SU-DHL-6 (cell line): Measurements from ENCODE around the gene MEX3D.
"Not testable (repeated sequence)": the region's sequence is repeated elsewhere in the genome, so short reads cannot be mapped to it uniquely, and the experiment has no call there.

ENCODE experiments used
- H2AFZ ChIP-seq: fragments of 200-600 bp; sonication (generic); 2 replicates; pipeline ENCODE4 v1.6.1; 2014; ENCODE audit warnings: low read depth, mild to moderate bottlenecking, moderate library complexity, mixed read lengths, antibody characterized with exemption, low read length; ENCODE audit not compliant: severe bottlenecking
- H3F3A ChIP-seq: fragments of 200-600 bp; shearing (Covaris generic); 2 replicates; pipeline ENCODE4 v1.6.0; 2016; ENCODE audit warnings: antibody characterized with exemption, mild to moderate bottlenecking; ENCODE audit not compliant: insufficient read depth
- H3K27ac ChIP-seq: fragments of 200-600 bp; sonication (generic); 2 replicates; pipeline ENCODE4 v1.5.1; 2016; ENCODE audit warnings: low read depth, mild to moderate bottlenecking, low read length, moderate library complexity, mixed read lengths
- H3K27me3 ChIP-seq: fragments of 200-600 bp; sonication (generic), shearing (Covaris generic); 2 replicates; pipeline ENCODE4 v1.6.0; 2014; ENCODE audit warnings: mild to moderate bottlenecking, low read length
- H3K36me3 ChIP-seq: fragments of 200-600 bp; sonication (generic); 2 replicates; pipeline ENCODE4 v1.6.1; 2014; ENCODE audit warnings: mild to moderate bottlenecking, low read length, mixed read lengths
- H3K4me2 ChIP-seq: fragments of 300-600, 200-600 bp; shearing (Covaris generic), sonication (generic); 2 replicates; pipeline ENCODE4 v1.6.0; 2014; ENCODE audit warnings: low read length, low read depth, mild to moderate bottlenecking; ENCODE audit not compliant: poor library complexity, severe bottlenecking
- H3K4me3 ChIP-seq: fragments of 200-600 bp; sonication (generic); 2 replicates; pipeline ENCODE4 v1.5.1; 2014; ENCODE audit warnings: antibody characterized with exemption, low read length, mild to moderate bottlenecking, mixed read lengths; ENCODE audit not compliant: insufficient read depth, poor library complexity, severe bottlenecking
- H3K79me2 ChIP-seq: fragments of 200-600 bp; sonication (generic); 2 replicates; pipeline ENCODE4 v1.6.1; 2014; ENCODE audit warnings: mild to moderate bottlenecking, low read length, moderate library complexity; ENCODE audit not compliant: insufficient read depth
- H3K9ac ChIP-seq: fragments of 200-600 bp; sonication (generic); 2 replicates; pipeline ENCODE4 v1.7.0; 2014; ENCODE audit warnings: mild to moderate bottlenecking, low read length
- H3K9me2 ChIP-seq: fragments of 200-600 bp; sonication (generic); replicated peaks from 2 replicates; pipeline ENCODE4 v1.6.1; 2014; ENCODE audit warnings: low read length; ENCODE audit not compliant: insufficient read depth
- H3K9me3 ChIP-seq: fragments of 200-600 bp; sonication (generic); 2 replicates; pipeline ENCODE4 v1.6.1; 2014; ENCODE audit warnings: low read length, mixed read lengths; ENCODE audit not compliant: insufficient read depth
- H4K20me1 ChIP-seq: fragments of 200-600 bp; sonication (generic); 2 replicates; pipeline ENCODE4 v1.6.1; 2014; ENCODE audit warnings: low read depth, mild to moderate bottlenecking, antibody characterized with exemption, low read length, moderate library complexity, mixed read lengths
- EZH2phosphoT487 ChIP-seq: fragments of 200-600 bp; sonication (generic), shearing (Covaris generic); conservative IDR thresholded peaks from 2 replicates; pipeline ENCODE4 v1.6.1; 2018; ENCODE audit warnings: mild to moderate bottlenecking, antibody characterized with exemption, low read length, moderate library complexity, mixed read lengths
- TF ChIP-seq, protein P1 (sequence below): fragments of 200-600 bp; sonication (generic); IDR thresholded peaks from one replicate; pipeline ENCODE4 v1.5.1; 2017; ENCODE audit warnings: antibody characterized with exemption, mild to moderate bottlenecking, low read length, moderate library complexity; ENCODE audit not compliant: insufficient read depth, poor library complexity, severe bottlenecking

MEX3D gene

GRCh38 chr19:1521636-1522035 lies 46.5 kb downstream of the MEX3D start:
- Histone ChIP-seq H3K79me2 (no peaks in the 10 kb centered on the region), H3F3A (no peaks in the 10 kb centered on the region), H4K20me1 (no peaks in the 10 kb centered on the region), H3K27me3 (no peaks in the 10 kb centered on the region), H3K9ac (no peak overlapping the region), H3K9me2 (no peaks in the 10 kb centered on the region), H3K4me2 (no peak overlapping the region), H2AFZ (no peak overlapping the region), H3K27ac (no peak overlapping the region), H3K4me3 (no peak overlapping the region), H3K36me3 (no peaks in the 10 kb centered on the region), H3K9me3 (no peaks in the 10 kb centered on the region)
- TF ChIP-seq, protein P1, sequence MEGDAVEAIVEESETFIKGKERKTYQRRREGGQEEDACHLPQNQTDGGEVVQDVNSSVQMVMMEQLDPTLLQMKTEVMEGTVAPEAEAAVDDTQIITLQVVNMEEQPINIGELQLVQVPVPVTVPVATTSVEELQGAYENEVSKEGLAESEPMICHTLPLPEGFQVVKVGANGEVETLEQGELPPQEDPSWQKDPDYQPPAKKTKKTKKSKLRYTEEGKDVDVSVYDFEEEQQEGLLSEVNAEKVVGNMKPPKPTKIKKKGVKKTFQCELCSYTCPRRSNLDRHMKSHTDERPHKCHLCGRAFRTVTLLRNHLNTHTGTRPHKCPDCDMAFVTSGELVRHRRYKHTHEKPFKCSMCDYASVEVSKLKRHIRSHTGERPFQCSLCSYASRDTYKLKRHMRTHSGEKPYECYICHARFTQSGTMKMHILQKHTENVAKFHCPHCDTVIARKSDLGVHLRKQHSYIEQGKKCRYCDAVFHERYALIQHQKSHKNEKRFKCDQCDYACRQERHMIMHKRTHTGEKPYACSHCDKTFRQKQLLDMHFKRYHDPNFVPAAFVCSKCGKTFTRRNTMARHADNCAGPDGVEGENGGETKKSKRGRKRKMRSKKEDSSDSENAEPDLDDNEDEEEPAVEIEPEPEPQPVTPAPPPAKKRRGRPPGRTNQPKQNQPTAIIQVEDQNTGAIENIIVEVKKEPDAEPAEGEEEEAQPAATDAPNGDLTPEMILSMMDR, result no peak
- TF ChIP-seq EZH2phosphoT487, result no peak

GRCh38 chr19:1520203-1520780 lies 47.8 kb downstream of the MEX3D start:
- no peak overlapping the region for H2AFZ ChIP-seq
- H4K20me1 ChIP-seq, result no peaks in the 10 kb centered on the region
- no peaks in the 10 kb centered on the region for H3K79me2 ChIP-seq
- no peaks in the 10 kb centered on the region for H3K27me3 ChIP-seq
- H3K4me3 ChIP-seq, result no peak overlapping the region
- no peaks in the 10 kb centered on the region for H3K9me2 ChIP-seq
- H3F3A ChIP-seq, result no peaks in the 10 kb centered on the region
- no peaks in the 10 kb centered on the region for H3K9me3 ChIP-seq
- TF ChIP-seq, protein P1, result no peak
- no peak for TF ChIP-seq EZH2phosphoT487
- no peak overlapping the region for H3K4me2 ChIP-seq
- no peak overlapping the region for H3K9ac ChIP-seq
- H3K27ac ChIP-seq, result no peak overlapping the region
- H3K36me3 ChIP-seq, result no peaks in the 10 kb centered on the region

GRCh38 chr19:1519802-1520201 lies 48.3 kb downstream of the MEX3D start:
- H2AFZ ChIP-seq, H3K9me2 ChIP-seq, H3K4me2 ChIP-seq: not testable (repeated sequence)

DNA sequence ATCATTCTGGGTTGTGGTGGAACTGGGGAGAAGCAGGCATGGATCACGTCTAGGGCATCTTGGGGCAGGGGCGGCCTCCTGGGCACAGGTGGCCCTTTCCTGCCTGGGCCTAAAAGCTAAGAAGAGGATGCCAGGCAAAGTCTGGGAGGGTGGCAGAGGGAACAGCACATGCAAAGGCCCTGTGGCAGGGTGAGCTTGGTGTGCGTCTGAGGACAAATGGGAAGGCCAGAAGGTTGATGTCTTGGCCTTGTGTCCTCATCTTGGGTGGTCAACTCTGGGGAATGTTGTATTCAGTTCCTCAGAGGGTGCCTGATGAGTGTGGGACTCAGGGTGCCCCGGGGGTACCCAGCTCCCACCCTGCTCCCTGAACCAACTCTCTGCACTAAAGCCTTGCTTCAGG lies 49.7 kb downstream of the MEX3D start:
- no peak overlapping the region for H2AFZ ChIP-seq
- H3K27ac ChIP-seq, result no peak overlapping the region
- no peaks in the 10 kb centered on the region for H4K20me1 ChIP-seq
- no peaks in the 10 kb centered on the region for H3F3A ChIP-seq
- no peak overlapping the region for H3K9ac ChIP-seq
- no peak overlapping the region for H3K4me2 ChIP-seq
- H3K27me3 ChIP-seq, result no peaks in the 10 kb centered on the region
- TF ChIP-seq, protein P1, result no peak
- no peak for TF ChIP-seq EZH2phosphoT487
- H3K9me3 ChIP-seq, result no peaks in the 10 kb centered on the region
- no peak overlapping the region for H3K4me3 ChIP-seq
- no peaks in the 10 kb centered on the region for H3K9me2 ChIP-seq
- H3K36me3 ChIP-seq, result no peaks in the 10 kb centered on the region
- H3K79me2 ChIP-seq, result no peaks in the 10 kb centered on the region

More at GRCh38 chr19:1519802-1520201, 48.3 kb downstream of the MEX3D start:
- not testable (repeated sequence) for H3K9ac ChIP-seq, H3K36me3 ChIP-seq, H3K27me3 ChIP-seq, H3K4me3 ChIP-seq, H3K79me2 ChIP-seq, H3K9me3 ChIP-seq, H3K27ac ChIP-seq, H3F3A ChIP-seq, H4K20me1 ChIP-seq
